ENCODE results near the gene BRIX1. TPM values are rescaled to one million over a fixed set of nuclear protein-coding genes. Genes with fewer than 3 reads are reported as not detected.

Gene BRIX1
- total RNA-seq, 1 experiment from 2014 or later, result 76.4 TPM

GRCh38 chr5:34892414-34892813 is 23.1 kb upstream of the BRIX1 start:
- POLR2A ChIA-PET, result interaction anchor here (1.3 kb wide), 1 partner anchor 23 kb away, joined by 4 read pairs; the partner anchor contains the start of genes BRIX1 and RAD1
- CTCF ChIA-PET, result no interaction called here
- no TSS peak for BruUV-seq (replicated peaks)

More at GRCh38 chr5:34892414-34892813, 23.1 kb upstream of the BRIX1 start:
- Histone ChIP-seq H3K9me3 (ENCODE audit: control insufficient read depth in 1 of 2, insufficient read depth in 1 of 2, low read depth in 1 of 2, low read length in 2 of 2) (no peaks in the 10 kb centered on the region), H2AFZ (ENCODE audit: low read depth, low read length, poor library complexity, severe bottlenecking) (no peak overlapping the region), H3K79me2 (ENCODE audit: insufficient read depth, low read length) (no peaks in the 10 kb centered on the region), H3K27me3 (ENCODE audit: insufficient read depth, low read length) (no peaks in the 10 kb centered on the region), H3K9ac (ENCODE audit: low read length) (no peak overlapping the region), H3K27ac (ENCODE audit: low read depth, low read length) (no peak overlapping the region), H3K9me2 (ENCODE audit: insufficient read depth) (no peaks in the 10 kb centered on the region), H3K4me1 (ENCODE audit: control insufficient read depth in 1 of 2, insufficient read depth in 2 of 2, low read length in 2 of 2) (no peaks in the 10 kb centered on the region), H3K4me2 (ENCODE audit: low read length) (no peak overlapping the region), H3K4me3 (replicated peaks in 1 of 2; ENCODE audit: low read depth in 1 of 2, low read length in 2 of 2) (no peak overlapping the region), H4K20me1 (ENCODE audit: insufficient read depth) (no peaks in the 10 kb centered on the region), H3K36me3 (ENCODE audit: control insufficient read depth in 1 of 2, insufficient read depth in 2 of 2, low read length in 2 of 2) (no peaks in the 10 kb centered on the region)
- RAD21 ChIA-PET (ENCODE audit: low non-redundant PET in 1 of 2, low total read pairs in 2 of 2, uncharacterized antibody in 2 of 2, unreplicated experiment in 2 of 2), result no interaction called here
- no peak for DNase-seq (ENCODE audit: low read depth, low spot score)
- TF ChIP-seq JUND (IDR thresholded peaks at IDR 0.05), result no peak
- TF ChIP-seq SIN3A (IDR thresholded peaks at IDR 0.05; ENCODE audit: low read depth), result no peak
- no peak for TF ChIP-seq EZH2phosphoT487 (IDR thresholded peaks at IDR 0.05; ENCODE audit: borderline replicate concordance)
- TF ChIP-seq ELF1 (IDR thresholded peaks at IDR 0.05; ENCODE audit: borderline replicate concordance, low read depth), result no peak
- TF ChIP-seq, protein P1, sequence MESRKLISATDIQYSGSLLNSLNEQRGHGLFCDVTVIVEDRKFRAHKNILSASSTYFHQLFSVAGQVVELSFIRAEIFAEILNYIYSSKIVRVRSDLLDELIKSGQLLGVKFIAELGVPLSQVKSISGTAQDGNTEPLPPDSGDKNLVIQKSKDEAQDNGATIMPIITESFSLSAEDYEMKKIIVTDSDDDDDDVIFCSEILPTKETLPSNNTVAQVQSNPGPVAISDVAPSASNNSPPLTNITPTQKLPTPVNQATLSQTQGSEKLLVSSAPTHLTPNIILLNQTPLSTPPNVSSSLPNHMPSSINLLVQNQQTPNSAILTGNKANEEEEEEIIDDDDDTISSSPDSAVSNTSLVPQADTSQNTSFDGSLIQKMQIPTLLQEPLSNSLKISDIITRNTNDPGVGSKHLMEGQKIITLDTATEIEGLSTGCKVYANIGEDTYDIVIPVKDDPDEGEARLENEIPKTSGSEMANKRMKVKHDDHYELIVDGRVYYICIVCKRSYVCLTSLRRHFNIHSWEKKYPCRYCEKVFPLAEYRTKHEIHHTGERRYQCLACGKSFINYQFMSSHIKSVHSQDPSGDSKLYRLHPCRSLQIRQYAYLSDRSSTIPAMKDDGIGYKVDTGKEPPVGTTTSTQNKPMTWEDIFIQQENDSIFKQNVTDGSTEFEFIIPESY (IDR thresholded peaks at IDR 0.05; ENCODE audit: extremely low read depth, insufficient replicate concordance, low read length), result no peak
- no peak for TF ChIP-seq REST (IDR thresholded peaks at IDR 0.05; ENCODE audit: low read depth)
- TF ChIP-seq, protein P2, sequence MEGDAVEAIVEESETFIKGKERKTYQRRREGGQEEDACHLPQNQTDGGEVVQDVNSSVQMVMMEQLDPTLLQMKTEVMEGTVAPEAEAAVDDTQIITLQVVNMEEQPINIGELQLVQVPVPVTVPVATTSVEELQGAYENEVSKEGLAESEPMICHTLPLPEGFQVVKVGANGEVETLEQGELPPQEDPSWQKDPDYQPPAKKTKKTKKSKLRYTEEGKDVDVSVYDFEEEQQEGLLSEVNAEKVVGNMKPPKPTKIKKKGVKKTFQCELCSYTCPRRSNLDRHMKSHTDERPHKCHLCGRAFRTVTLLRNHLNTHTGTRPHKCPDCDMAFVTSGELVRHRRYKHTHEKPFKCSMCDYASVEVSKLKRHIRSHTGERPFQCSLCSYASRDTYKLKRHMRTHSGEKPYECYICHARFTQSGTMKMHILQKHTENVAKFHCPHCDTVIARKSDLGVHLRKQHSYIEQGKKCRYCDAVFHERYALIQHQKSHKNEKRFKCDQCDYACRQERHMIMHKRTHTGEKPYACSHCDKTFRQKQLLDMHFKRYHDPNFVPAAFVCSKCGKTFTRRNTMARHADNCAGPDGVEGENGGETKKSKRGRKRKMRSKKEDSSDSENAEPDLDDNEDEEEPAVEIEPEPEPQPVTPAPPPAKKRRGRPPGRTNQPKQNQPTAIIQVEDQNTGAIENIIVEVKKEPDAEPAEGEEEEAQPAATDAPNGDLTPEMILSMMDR (IDR thresholded peaks at IDR 0.05 in 2 of 3, conservative IDR thresholded peaks at IDR 0.05 in 1 of 3; ENCODE audit: borderline replicate concordance in 1 of 3, insufficient read depth in 1 of 3, low read depth in 2 of 3, low read length in 2 of 3), result no peak
- no peak for TF ChIP-seq EGR1 (IDR thresholded peaks at IDR 0.05; ENCODE audit: low read depth)
- no peak for TF ChIP-seq ZNF274 (IDR thresholded peaks at IDR 0.05; ENCODE audit: low read depth, low read length)
- TF ChIP-seq, protein P3, sequence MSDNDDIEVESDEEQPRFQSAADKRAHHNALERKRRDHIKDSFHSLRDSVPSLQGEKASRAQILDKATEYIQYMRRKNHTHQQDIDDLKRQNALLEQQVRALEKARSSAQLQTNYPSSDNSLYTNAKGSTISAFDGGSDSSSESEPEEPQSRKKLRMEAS (IDR thresholded peaks at IDR 0.05), result no peak
- no peak for TF ChIP-seq ATF3 (IDR thresholded peaks at IDR 0.05)
- no peak for TF ChIP-seq RAD21 (IDR thresholded peaks at IDR 0.05; ENCODE audit: low read depth)
- TF ChIP-seq FOSL1 (IDR thresholded peaks at IDR 0.05; ENCODE audit: low read depth), result no peak
- no peak for TF ChIP-seq SRF (IDR thresholded peaks at IDR 0.05; ENCODE audit: low read depth)
- TF ChIP-seq ZFX (IDR thresholded peaks at IDR 0.05), result no peak
- TF ChIP-seq POLR2A (IDR thresholded peaks at IDR 0.05; ENCODE audit: borderline replicate concordance, extremely low read depth, insufficient read depth, insufficient read length), result no peak
- intact Hi-C loops (cut with micrococcal nuclease), result loop anchor here (10.0 kb wide), 1 partner anchor 238 kb away; the partner anchor contains the start of gene RAI14
- ATAC-seq, result no peak

Measured in HCT116 (cell line).